Suppressor macrophage (primary cell): ENCODE results near the gene PCDHGC3.

Experiments used
- DNase-seq, 4 experiments: peaks; one replicate each; pipeline ENCODE4 v3.0.0-alpha.2; 2020 to 2022

PCDHGC3 gene

GRCh38 chr5:141508798-141509611, 33.2 kb downstream of the PCDHGC3 start:
- DNase-seq, result peak; percentile 58 to 75 (median 71)

DNA sequence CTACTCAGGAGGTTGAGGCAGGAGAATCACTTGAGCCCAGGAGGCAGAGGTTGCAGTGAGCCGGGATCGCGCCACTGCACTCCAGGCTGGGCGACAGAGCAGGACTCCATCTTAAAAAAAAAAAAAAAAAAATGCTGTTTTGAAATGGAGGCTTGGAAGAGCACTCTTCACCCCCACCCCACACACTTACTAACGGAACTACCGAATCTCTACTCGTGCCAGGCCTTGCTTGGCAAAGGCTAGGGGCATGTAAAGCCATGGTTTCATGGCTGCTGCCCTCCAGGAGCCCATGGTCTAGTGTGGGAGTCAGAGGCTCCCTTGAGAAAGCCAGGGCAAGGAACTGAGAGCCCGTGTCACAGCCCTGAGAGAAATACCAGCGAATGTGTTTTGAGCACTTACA, 34.4 kb downstream of the PCDHGC3 start:
- no peak for DNase-seq

- DNase-seq, result no peak
These were observed 35.3 kb downstream of the PCDHGC3 start for GRCh38 chr5:141510850-141511601.

GRCh38 chr5:141511771-141512325, 36.1 kb downstream of the PCDHGC3 start:
- DNase-seq, result no peak

GRCh38 chr5:141512390-141512910, 36.7 kb downstream of the PCDHGC3 start:
- DNase-seq, result peak; percentile 68 to 88 (median 75)

DNA sequence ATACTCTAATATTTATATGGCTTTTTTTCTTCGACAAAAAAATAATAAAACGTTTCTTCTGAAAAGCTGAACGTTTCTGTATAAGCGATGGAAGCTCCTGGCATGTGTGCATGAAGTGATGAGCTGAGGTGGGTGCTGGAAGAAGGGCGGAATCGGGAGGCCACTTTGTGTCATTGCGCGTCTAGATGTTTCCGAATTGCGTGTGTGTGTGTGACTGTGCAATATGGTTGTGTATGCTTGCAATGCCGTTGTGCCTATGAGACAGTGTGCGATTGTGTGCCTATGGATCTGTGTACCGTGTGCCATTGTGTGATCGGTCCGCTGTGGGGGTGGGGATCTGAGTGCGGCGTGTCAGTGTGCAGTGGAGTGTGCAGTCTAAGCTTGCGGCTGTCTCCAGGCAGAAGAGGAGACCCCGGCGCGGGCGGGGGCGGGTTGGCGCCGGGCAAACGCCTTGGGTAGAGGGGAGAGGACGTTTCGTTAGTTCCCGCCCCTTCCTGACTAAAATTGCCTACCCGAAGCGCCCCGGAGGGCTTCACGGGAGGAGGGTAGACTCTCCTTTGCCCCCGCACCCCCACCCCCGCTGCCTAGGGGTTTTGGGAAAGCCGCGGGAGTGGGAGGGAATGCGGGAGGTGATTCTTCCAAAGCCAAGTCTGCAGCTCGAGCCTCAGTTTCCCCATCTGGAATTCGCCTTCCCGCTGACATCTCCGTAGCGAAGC, 37.3 kb downstream of the PCDHGC3 start:
- DNase-seq, result peak; percentile 43 to 62 (median 48)

GRCh38 chr5:141513627-141514329, 38.0 kb downstream of the PCDHGC3 start:
- DNase-seq, result peak; percentile 70 to 91 (median 82)

DNA sequence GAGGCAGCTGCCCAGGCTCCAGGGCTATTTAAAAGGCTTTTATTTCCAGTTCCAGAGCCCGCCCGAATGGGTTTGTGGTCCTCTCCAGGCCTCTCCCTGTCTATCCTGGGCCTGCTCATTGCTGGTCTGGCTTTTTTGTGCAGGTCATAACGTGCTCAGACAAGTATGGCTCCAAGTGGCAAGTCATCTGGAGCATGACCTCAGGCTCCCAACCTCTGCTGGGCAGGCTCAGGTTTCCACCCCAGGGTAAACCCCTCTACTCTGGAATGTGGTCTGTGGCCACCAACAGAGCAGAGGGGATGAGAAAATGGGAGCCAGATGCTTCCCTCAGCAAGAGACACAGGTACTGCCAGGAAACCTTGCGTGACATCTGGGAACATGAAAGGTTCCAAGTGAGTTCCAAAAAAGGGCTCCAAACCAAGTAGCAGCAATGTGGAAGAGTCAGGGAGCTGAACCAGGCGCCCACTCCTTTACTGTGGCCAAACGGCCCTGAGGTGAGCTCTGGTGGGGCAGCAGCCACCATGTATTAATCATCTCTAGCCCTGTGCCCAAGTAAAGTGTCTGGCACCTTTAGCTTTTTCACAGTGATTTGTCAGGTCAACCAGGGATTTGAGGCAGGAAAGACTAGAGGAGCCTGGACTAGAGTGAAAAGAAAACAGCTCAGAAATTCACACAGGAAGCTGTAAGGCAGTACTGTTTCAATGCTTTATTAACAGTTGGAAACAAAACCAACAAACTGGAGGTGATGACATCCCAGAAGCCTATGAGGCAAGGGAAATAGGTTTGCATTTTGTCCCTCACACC, 38.8 kb downstream of the PCDHGC3 start:
- no peak for DNase-seq

DNA sequence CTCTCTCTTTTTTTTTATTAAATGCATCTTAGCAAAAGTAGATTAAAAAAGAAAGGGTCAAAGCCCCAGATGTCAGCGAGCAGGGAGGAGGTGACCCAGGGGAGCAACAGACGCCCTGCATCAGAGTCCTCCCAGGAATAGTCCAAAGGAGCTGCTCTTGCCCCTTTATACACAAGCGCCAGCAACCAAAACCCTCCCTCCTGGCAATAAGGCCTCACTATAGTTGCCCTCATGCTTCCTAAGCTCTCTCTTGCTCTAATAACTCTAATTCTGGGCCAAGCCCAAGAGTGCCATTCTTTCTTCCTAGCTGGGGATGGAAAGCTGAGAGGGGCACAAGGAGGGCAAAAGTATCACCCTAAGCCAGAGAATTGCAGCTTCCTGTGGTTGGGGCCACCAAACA, 39.4 kb downstream of the PCDHGC3 start:
- DNase-seq, result no peak

- DNase-seq, result no peak
These were observed 40.3 kb downstream of the PCDHGC3 start for GRCh38 chr5:141515946-141516671.

DNA sequence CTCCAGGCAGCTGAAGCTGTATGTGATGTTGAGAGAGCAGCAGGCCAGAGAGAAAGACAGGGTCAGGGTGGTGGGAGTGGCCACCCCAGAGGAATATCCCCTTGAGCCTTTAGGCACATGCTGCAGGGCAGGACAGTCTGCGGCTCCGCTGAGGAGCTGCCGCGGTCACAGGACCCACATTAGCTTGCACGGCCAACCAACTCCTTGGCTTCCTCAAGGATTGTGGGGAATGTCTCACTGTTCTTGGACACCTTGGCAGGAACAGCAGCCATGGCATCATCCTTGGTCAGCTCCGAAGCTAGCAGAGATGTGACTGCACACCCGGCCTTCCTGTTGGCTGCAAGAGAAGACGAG, 40.9 kb downstream of the PCDHGC3 start:
- DNase-seq, result no peak

GRCh38 chr5:141517312-141517711, 41.5 kb downstream of the PCDHGC3 start:
- DNase-seq, result peak in 3 of 4 experiments; percentile 64 to 69 (median 66)

- no peak for DNase-seq
These were observed 42.3 kb downstream of the PCDHGC3 start for GRCh38 chr5:141517880-141518617.

DNA sequence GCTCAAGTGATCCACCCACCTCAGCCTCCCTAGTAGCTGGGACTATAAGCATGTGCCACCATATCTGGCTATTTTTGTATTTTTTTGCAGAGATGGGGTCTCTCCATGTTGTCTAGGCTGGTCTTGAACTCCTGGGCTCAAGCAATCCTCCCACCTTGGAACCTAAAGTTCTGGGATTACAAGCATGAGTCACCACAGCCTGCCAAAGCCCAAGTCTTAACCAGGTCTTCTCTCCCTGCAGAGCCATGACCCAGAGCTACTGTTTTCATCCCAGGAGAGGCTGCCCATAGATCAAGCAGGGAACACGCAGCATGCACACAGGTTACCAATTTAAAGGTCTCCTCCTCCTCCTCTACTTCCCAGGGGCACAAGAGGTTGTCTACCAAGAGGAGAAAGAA, 42.9 kb downstream of the PCDHGC3 start:
- DNase-seq, result no peak

DNA sequence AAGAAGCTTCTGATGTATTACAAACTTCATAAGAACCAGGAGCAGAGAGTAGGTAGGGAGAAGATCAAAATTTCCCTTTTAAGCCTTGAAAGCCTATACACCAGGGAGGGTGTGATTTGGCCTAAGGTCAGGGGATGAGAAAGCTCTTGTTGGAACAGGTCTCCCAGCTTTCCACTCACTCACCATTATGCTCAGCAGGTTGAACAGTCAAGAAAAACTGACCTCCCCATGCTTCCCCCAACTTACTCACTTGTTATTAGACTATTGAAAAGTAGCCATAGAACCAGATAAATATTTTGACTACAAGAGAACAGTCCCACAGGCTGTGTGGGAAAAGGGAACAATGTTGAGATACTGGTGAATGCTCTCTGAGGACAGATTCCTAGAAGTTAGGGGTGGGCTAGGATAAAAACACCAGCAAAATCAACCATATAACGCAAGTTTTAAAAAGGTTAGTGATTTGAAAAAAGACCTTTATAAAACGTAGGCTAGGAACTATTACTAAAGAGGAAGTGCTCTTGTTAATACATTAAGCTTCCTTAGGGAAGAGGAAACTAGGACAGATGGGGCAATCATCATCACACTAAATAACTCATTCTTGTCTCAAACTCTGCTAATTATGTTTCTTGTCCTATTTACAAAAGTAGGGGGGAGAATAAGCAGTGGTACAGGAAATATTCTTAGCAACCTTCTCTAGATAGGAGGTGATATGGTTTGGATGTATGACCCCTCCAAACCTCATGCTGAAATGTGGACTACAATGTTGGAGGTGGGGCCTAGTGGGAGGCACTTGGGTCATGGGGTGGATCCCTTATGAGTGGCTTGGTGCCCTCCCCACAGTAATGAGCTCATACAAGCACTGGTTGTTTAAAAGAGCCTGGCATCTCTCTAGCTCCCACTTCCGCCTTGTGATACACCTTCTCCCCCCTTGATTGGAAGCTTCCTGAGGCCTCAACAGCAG, 44.1 kb downstream of the PCDHGC3 start:
- peak; percentile 52 to 79 (median 74) for DNase-seq

DNA sequence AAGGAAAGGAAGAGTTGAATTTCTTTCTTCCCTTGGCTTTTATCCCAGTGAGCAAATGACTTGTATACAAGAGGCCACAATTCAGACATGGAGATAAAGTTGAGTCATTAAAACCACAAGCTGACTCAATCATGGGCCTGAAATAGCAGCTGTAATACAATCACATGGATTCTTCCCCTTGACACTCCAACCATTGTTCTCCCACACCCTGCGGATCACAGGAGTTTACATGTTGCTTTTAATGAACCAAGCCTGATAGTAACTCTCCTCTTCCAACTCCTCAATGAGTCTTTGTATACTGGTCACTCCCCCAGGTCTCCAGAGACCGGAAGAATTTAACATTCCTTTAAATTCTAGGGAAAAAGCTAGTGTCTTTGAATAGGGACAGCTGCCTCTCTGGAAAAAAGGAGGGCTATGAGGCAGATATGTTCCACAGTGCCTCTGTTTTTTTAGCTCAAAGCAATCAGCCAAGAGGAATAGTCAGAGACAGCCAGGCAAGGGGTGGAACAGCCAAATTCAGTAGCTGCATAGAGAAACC, 45.5 kb downstream of the PCDHGC3 start:
- DNase-seq, result peak; percentile 77 to 93 (median 85)

- no peak for DNase-seq
These were observed 46.5 kb downstream of the PCDHGC3 start for GRCh38 chr5:141522301-141522700.

DNA sequence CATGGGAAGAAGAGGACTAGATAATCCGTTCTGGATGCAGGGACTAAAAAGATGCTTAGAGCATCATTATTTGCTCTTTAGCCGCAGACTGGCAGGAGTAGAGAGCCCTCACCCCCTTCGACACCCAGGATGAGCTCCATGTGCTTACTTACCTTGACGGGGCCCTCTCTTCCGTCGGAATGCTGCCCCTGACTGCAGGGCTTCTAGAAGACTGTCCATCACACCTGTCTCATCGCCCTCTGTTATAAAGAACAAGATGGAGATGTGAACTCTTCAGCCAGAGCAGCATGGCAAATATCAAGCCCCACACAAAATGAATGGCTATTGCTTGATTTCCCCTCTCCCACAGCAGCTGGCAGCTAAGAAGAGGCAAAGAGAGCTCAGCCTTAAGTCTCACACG, 48.2 kb downstream of the PCDHGC3 start:
- no peak for DNase-seq
